Right cardiac atrium (tissue), 5 donors: Measurements from ENCODE around the gene NCLN. TPM values are rescaled to one million over a fixed set of nuclear protein-coding genes. Genes with fewer than 3 reads are reported as not detected.
"Not testable (repeated sequence)": the region's sequence is repeated elsewhere in the genome, so short reads cannot be mapped to it uniquely, and the experiment has no call there.

Experiments
- ATAC-seq, 2 donors: fragments of 200-7000 bp; cut with Tn5 transposase; one replicate each; pipeline versions ENCODE4 v1.8.0 to v1.9.1; 2020; ENCODE audit warnings: moderate library complexity in 2 of 2, mild to moderate bottlenecking in 1 of 2
- DNase-seq, 3 donors: peaks; one replicate each; pipeline ENCODE4 v3.0.0-alpha.2; 2020
- H3K27ac ChIP-seq: one replicate; pipeline ENCODE4 v1.5.1; 2013; ENCODE audit warnings: mild to moderate bottlenecking, low read length, control low read depth, moderate library complexity
- H3K27me3 ChIP-seq: one replicate; pipeline ENCODE4 v1.6.1; 2013; ENCODE audit not compliant: control insufficient read depth, insufficient read depth
- H3K4me1 ChIP-seq: one replicate; pipeline ENCODE4 v1.6.1; 2013; ENCODE audit warnings: low read length; ENCODE audit not compliant: control insufficient read depth, insufficient read depth
- H3K4me3 ChIP-seq: one replicate; pipeline ENCODE4 v1.5.1; 2013; ENCODE audit warnings: low read length, control low read depth
- H3K9me3 ChIP-seq: one replicate; pipeline ENCODE4 v1.6.1; 2013; ENCODE audit warnings: low read length; ENCODE audit not compliant: control insufficient read depth
- WGBS: extraction: QIAGEN DNeasy Blood & Tissue Kit; methylation state at CpG from one replicate; pipeline ENCODE4 v1.1.7; 2013; 5-methylcytosine and 5-hydroxymethylcytosine counted together
- intact Hi-C, 4 donors: fragments of 100-400 bp; cut with DNase I; formaldehyde crosslinking; loops; one replicate each; pipeline versions ENCODE4 v1.11.0 to v1.14.0; 2022 to 2023
- polyA plus RNA-seq: library from polyadenylated mRNA; stranded (reverse); fragments of 200-250 nt; gene quantifications from one replicate; pipeline ENCODE4 v1.2.3, GENCODE V29; 2013
- total RNA-seq, 4 donors: library from RNA; stranded (reverse); fragmentation: NEBNext Ultra II Directional; extraction: Animal tissue kit (Norgen Biotek cat#: 25700); gene quantifications; one replicate each; pipeline ENCODE4 v1.2.1, GENCODE V29; 2021
- donor health status: healthy with polysubstance abuse.
- donor health status: DM: no; HTN: yes; CAD: no.
- donor health status: DM: no; HTN: no; CAD: no.
- donor health status: DM: no; HTN: yes; CAD: no; lungs with severe emphysema.
- donor health status: DM: yes; HTN: yes; CAD: no.

NCLN gene
- total and polyA plus RNA-seq, 5 donors: 20.3 to 36.6 (median 25.9) TPM

GRCh38 chr19:3146677-3147100 lies 39.0 kb upstream of the NCLN start:
- ATAC-seq (peak in 1 of 2 donors; percentile 10), DNase-seq (peak in 2 of 3 donors; percentile 65 to 74)
- no peaks in the 10 kb centered on the region for H3K4me1 ChIP-seq
- intact Hi-C loops: no loop called here
- no peaks in the 10 kb centered on the region for H3K9me3 ChIP-seq
- H3K4me3 ChIP-seq: no peak overlapping the region
- no peak overlapping the region for H3K27ac ChIP-seq
- no peaks in the 10 kb centered on the region for H3K27me3 ChIP-seq
- WGBS: 66% methylated on average over 5 of the region's 5 CpGs

- 85% methylated on average over 20 of the region's 20 CpGs for WGBS
- Histone ChIP-seq H3K27ac (no peak overlapping the region), H3K27me3 (no peaks in the 10 kb centered on the region), H3K9me3 (no peaks in the 10 kb centered on the region), H3K4me1 (no peaks in the 10 kb centered on the region), H3K4me3 (no peak overlapping the region)
- ATAC-seq (no peak), DNase-seq (peak in 1 of 3 donors; percentile 41)
- intact Hi-C loops: no loop called here
These were observed 37.2 kb upstream of the NCLN start for GRCh38 chr19:3148503-3148902.

DNA sequence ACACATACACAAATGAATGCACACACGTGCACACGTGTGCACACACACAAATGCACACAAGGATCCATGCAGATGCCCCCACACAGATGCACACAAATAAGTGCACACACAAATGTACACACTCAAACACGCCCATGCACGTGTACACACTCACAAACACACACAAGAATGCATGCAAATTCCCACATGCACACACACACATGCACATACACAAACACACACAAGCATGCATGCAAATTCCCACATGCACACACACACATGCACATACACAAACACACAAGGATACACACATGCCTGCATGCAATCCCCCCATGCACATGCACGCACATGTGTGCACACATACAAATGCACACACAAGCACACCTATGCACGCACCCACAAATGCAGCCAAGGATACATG lies 36.6 kb upstream of the NCLN start:
- 92% methylated on average over 6 of the region's 6 CpGs for WGBS
- no peak for DNase-seq
- Histone ChIP-seq H3K4me3 (no peak overlapping the region), H3K4me1 (no peaks in the 10 kb centered on the region), H3K27ac (no peak overlapping the region), H3K9me3 (no peaks in the 10 kb centered on the region), H3K27me3 (no peaks in the 10 kb centered on the region)
- intact Hi-C loops: no loop called here
- no peak for ATAC-seq

- ATAC-seq: no peak
- Histone ChIP-seq H3K4me1 (no peaks in the 10 kb centered on the region), H3K4me3 (no peak overlapping the region), H3K9me3 (no peaks in the 10 kb centered on the region), H3K27ac (no peak overlapping the region), H3K27me3 (no peaks in the 10 kb centered on the region)
- DNase-seq: no peak
- intact Hi-C loops: loop anchor here in 1 of 4 donors (10.0 kb wide), 1 partner anchor 195 kb away; no protein-coding TSS in a partner anchor
- WGBS: 59% methylated on average over 35 of the region's 35 CpGs
These were observed 35.9 kb upstream of the NCLN start for GRCh38 chr19:3149526-3150505.

- Histone ChIP-seq H3K27me3 (no peaks in the 10 kb centered on the region), H3K27ac (no peak overlapping the region), H3K4me3 (no peak overlapping the region), H3K4me1 (no peaks in the 10 kb centered on the region), H3K9me3 (no peaks in the 10 kb centered on the region)
- 72% methylated on average over 5 of the region's 5 CpGs for WGBS
- DNase-seq (no peak), ATAC-seq (no peak)
- intact Hi-C loops: loop anchor here in 1 of 4 donors (10.0 kb wide), 1 partner anchor 196 kb away; no protein-coding TSS in a partner anchor
These were observed 34.9 kb upstream of the NCLN start for GRCh38 chr19:3150739-3151329.

- H3K4me3 ChIP-seq: no peak overlapping the region
- no peak overlapping the region for H3K27ac ChIP-seq
- no peaks in the 10 kb centered on the region for H3K27me3 ChIP-seq
- no peak for ATAC-seq
- DNase-seq: no peak
- H3K9me3 ChIP-seq: no peaks in the 10 kb centered on the region
- 79% methylated on average over 14 of the region's 14 CpGs for WGBS
- intact Hi-C loops: loop anchor here in 1 of 4 donors (10.0 kb wide), 1 partner anchor 197 kb away; no protein-coding TSS in a partner anchor
- H3K4me1 ChIP-seq: no peaks in the 10 kb centered on the region
These were observed 33.9 kb upstream of the NCLN start for GRCh38 chr19:3151563-3152418.

DNA sequence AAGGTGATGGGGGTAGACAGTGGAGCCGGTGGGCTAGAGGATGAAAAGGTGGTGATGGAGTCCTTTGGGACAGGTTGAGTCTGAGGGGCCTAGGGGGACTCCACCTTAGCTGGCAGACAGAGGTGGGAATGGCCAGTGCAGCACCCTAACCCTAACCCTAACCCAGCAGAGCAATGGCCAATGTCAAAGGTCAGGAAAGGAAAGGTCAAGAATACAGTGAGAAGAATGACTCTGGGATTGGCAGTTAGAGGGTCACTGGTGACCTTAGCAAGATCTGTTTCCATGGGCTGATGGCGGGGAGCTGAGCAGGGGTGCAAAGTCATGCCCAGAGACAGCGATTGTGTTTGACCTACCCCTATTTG lies 33.3 kb upstream of the NCLN start:
- no peaks in the 10 kb centered on the region for H3K4me1 ChIP-seq

GRCh38 chr19:3153286-3154230 lies 32.2 kb upstream of the NCLN start:
- intact Hi-C loops: loop anchor here in 1 of 4 donors (10.0 kb wide), 1 partner anchor 199 kb away; no protein-coding TSS in a partner anchor
- no peak overlapping the region for H3K4me3 ChIP-seq

More for the DNA sequence above, 33.3 kb upstream of the NCLN start:
- DNase-seq (no peak), ATAC-seq (no peak)
- H3K27ac ChIP-seq: no peak overlapping the region
- no peak overlapping the region for H3K4me3 ChIP-seq
- no peaks in the 10 kb centered on the region for H3K27me3 ChIP-seq
- intact Hi-C loops: loop anchor here in 1 of 4 donors (10.0 kb wide), 1 partner anchor 198 kb away; no protein-coding TSS in a partner anchor
- no peaks in the 10 kb centered on the region for H3K9me3 ChIP-seq
- WGBS: 93% methylated on average over 3 of the region's 3 CpGs

DNA sequence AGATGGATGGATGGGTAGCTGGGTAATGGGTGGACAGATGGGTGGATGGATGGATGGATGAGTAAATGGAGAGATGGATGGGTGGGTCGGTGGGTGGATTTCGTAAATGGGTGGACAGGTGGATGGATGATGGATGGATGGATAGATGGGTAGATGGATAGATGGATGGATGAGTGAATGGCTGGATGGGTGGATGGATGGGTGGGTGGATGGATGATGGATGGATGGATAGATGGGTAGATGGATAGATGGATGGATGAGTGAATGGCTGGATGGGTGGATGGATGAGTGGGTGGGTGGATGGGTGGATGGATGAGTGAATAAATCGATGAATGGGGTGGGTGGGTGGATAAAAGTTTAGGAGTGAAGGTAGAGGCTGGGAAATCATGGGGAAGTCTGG lies 31.3 kb upstream of the NCLN start:
- intact Hi-C loops: loop anchor here in 1 of 4 donors (10.0 kb wide), 1 partner anchor 200 kb away; no protein-coding TSS in a partner anchor
- not testable (repeated sequence) for H3K4me3 ChIP-seq, H3K27ac ChIP-seq, DNase-seq, ATAC-seq, H3K9me3 ChIP-seq, H3K4me1 ChIP-seq, H3K27me3 ChIP-seq
- 96% methylated on average over 3 of the region's 3 CpGs for WGBS

More at GRCh38 chr19:3153286-3154230, 32.2 kb upstream of the NCLN start:
- Histone ChIP-seq H3K27me3 (no peaks in the 10 kb centered on the region), H3K9me3 (no peaks in the 10 kb centered on the region), H3K4me1 (no peaks in the 10 kb centered on the region), H3K27ac (no peak overlapping the region)
- WGBS: 87% methylated on average over 3 of the region's 3 CpGs
- DNase-seq (no peak), ATAC-seq (no peak)
